WERI-Rb-1 (cell line): ENCODE measurements around the gene DBH.

Experiments used
- DNase-seq: peaks from one replicate; pipeline ENCODE4 v3.0.0-alpha.2; 2020
- H3K27ac ChIP-seq: fragments of 250-450 bp; sonication (Bioruptor Pico); 2 replicates; pipeline ENCODE4 v1.5.1; 2020; ENCODE audit warnings: mild to moderate bottlenecking, moderate library complexity
- H3K27me3 ChIP-seq: fragments of 250-450 bp; sonication (Bioruptor Pico); 2 replicates; pipeline ENCODE4 v1.5.1; 2021; ENCODE audit warnings: mild to moderate bottlenecking, low read depth, moderate library complexity; ENCODE audit not compliant: insufficient read depth, severe bottlenecking
- H3K36me3 ChIP-seq: fragments of 250-450 bp; sonication (Bioruptor Pico); 2 replicates; pipeline ENCODE4 v1.5.1; 2020; ENCODE audit warnings: mild to moderate bottlenecking, moderate library complexity
- H3K4me3 ChIP-seq: 2 replicates; pipeline ENCODE4 v1.5.1; 2011; ENCODE audit warnings: low read depth, mild to moderate bottlenecking, control low read depth, low read length
- H3K9me3 ChIP-seq: fragments of 250-450 bp; sonication (Bioruptor Pico); 2 replicates; pipeline ENCODE4 v1.5.1; 2021; ENCODE audit warnings: mild to moderate bottlenecking, moderate library complexity; ENCODE audit not compliant: severe bottlenecking
- TF ChIP-seq, protein P1 (sequence below): IDR thresholded peaks from 2 replicates; pipeline ENCODE4 v1.5.1; 2011; ENCODE audit warnings: low read depth, mild to moderate bottlenecking, control low read depth, inconsistent platforms, low read length

Gene DBH

DNA sequence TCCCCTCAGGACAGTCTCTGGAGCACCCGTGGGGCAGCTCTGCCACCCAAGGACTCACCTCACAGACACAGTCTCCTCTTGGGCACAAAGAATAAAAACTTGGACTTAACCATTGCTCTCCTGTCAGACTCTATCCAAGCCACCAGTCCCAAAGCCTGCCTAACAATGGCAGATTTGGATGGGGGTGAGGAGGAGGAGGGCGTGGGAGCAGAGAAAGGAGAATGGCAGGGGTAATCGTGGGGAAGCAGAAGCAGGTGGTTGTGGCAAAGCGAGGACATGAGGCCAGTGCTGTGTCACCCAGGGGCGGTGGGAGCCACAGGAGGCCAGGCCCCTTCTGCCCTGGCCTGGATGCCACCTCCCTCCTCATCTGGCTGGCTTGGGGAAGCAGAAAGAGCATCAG is 21.5 kb upstream of the DBH start:
- TF ChIP-seq, protein P1, sequence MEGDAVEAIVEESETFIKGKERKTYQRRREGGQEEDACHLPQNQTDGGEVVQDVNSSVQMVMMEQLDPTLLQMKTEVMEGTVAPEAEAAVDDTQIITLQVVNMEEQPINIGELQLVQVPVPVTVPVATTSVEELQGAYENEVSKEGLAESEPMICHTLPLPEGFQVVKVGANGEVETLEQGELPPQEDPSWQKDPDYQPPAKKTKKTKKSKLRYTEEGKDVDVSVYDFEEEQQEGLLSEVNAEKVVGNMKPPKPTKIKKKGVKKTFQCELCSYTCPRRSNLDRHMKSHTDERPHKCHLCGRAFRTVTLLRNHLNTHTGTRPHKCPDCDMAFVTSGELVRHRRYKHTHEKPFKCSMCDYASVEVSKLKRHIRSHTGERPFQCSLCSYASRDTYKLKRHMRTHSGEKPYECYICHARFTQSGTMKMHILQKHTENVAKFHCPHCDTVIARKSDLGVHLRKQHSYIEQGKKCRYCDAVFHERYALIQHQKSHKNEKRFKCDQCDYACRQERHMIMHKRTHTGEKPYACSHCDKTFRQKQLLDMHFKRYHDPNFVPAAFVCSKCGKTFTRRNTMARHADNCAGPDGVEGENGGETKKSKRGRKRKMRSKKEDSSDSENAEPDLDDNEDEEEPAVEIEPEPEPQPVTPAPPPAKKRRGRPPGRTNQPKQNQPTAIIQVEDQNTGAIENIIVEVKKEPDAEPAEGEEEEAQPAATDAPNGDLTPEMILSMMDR = no peak
- no peaks in the 10 kb centered on the region for H3K36me3 ChIP-seq
- H3K9me3 ChIP-seq = no peaks in the 10 kb centered on the region
- H3K27me3 ChIP-seq = no peaks in the 10 kb centered on the region
- DNase-seq = no peak
- no peak overlapping the region for H3K4me3 ChIP-seq
- H3K27ac ChIP-seq = no peak overlapping the region

DNA sequence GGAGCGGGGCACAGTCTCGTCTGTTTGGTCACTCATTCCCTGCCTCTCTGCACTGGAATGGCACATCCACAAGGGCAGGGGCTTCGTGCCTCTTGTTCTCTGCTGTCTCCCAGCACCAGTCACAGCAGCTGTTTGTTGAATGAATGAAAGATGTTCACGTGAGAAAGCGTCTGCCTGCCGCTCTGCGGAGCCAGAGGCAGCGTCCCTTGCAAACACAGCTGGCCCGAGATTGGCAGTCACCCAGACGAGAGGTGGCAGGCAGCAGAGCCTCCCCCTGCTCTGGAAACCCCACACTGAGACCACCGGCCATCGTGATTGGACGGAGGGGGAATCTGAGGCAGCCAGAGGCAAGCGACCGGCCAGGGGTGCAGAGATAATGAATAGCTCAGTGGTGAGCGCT is 21.0 kb upstream of the DBH start:
- Histone ChIP-seq H3K27me3 (no peaks in the 10 kb centered on the region), H3K36me3 (no peaks in the 10 kb centered on the region), H3K27ac (no peak overlapping the region), H3K9me3 (no peaks in the 10 kb centered on the region), H3K4me3 (no peak overlapping the region)
- TF ChIP-seq, protein P1 = no peak
- DNase-seq = no peak

DNA sequence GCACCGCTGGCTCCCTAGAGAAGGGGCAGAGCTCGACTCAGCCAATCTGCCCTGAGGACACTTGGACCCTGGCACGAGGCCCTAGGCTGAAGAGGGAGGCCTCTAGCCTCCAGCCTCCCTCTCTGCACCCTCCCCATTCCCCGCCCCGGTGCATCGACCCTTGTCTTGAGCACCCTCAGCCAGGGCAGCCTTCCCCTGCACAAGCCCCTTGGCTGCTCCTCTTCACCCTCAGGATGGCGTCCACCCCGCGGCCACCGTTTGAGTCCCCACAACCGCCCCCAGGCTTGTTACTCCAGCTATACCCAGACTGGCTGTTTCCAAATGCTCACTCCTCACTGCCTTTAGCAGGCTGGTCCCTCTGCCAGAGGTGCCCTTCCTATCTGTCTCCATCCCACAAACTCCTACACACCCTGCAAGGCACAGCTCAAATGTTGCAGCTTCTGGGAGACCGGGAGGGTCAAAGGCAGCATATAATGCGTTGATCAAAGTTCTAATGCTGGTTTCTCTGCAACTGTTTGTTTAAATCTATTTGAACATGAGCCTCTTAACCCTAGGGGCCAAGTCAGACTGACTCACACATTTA is 20.5 kb upstream of the DBH start:
- DNase-seq = no peak
- no peaks in the 10 kb centered on the region for H3K36me3 ChIP-seq
- no peaks in the 10 kb centered on the region for H3K27me3 ChIP-seq
- TF ChIP-seq, protein P1 = no peak
- no peaks in the 10 kb centered on the region for H3K9me3 ChIP-seq
- no peak overlapping the region for H3K27ac ChIP-seq
- no peak overlapping the region for H3K4me3 ChIP-seq

DNA sequence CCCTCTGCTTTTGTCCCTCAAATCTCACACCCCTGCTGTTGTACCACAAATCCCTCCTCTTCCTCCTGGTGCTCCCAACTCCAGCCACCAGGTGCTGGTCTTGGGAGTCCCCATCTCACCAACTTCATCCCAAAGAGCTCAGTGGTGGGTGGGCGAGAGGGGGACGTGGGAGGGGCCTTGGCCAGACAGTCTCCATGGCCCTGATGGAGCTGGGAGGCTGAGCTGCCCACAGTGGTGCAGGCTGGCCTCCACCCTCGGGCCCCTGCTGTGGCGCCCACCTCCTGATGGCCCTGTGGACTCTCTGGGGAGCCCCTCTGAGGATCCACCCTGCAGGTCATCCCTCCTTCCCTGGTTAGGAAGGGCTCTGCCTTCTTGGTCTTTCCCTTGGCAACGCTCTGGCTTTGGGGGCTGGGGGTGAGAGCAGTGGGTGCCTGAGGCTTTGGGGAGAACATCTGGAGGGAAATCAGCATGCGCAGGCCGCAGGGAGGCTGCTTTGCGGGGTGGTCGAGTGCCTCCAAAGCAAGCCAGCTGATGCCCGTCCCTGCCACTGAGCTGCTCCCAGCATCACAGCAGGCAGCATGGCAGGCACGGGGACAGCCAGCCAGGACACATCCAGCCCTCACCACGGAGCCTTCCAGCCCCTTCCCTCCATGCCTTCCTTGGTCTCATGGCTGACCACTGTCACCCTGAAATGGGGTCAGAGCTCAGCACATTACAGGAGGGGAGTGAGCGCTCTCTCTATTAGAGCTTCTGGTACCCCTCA is 19.3 kb upstream of the DBH start:
- no peaks in the 10 kb centered on the region for H3K36me3 ChIP-seq
- DNase-seq = no peak
- no peak overlapping the region for H3K27ac ChIP-seq
- no peaks in the 10 kb centered on the region for H3K27me3 ChIP-seq
- no peak overlapping the region for H3K4me3 ChIP-seq
- no peaks in the 10 kb centered on the region for H3K9me3 ChIP-seq
- TF ChIP-seq, protein P1 = no peak

DNA sequence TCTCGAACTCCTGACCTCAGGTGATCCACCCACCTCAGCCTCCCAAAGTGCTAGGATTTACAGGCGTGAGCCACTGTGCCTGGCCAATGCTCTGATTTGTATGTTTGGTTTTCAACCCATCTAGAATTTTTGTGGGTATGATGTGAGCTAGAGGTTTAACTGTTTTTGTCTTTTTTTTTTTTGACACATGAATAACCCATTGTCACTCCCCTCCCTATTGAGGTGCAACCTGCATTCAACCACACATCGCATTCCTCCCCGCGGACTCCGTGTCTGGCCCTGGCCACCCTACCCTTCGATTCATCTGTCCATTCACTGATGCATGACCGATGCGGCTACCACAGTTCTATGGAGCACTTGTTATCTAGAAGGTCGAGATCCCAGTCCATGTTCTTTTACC is 17.4 kb upstream of the DBH start:
- Histone ChIP-seq H3K36me3 (no peaks in the 10 kb centered on the region), H3K9me3 (no peaks in the 10 kb centered on the region), H3K27me3 (no peaks in the 10 kb centered on the region), H3K4me3 (no peak overlapping the region), H3K27ac (no peak overlapping the region)
- TF ChIP-seq, protein P1 = no peak
- DNase-seq = no peak
